Neutrophil (primary cell): Measurements from ENCODE around the gene PAXX.

Experiments
- H3K27ac ChIP-seq: fragments of 200-600 bp; sonication (generic); 2 replicates; pipeline ENCODE4 v1.5.1; 2016; ENCODE audit warnings: mild to moderate bottlenecking, moderate library complexity
- H3K27me3 ChIP-seq: fragments of 200-600 bp; sonication (generic); 2 replicates; pipeline ENCODE4 v1.6.0; 2016; ENCODE audit warnings: mild to moderate bottlenecking
- H3K36me3 ChIP-seq: fragments of 200-600 bp; sonication (generic); 2 replicates; pipeline ENCODE4 v1.5.1; 2017
- H3K4me1 ChIP-seq, 2 experiments: fragments of 200-600 bp in 1 of 2; sonication (generic) in 1 of 2; 1 replicate in 1 of 2; 2 replicates in 1 of 2; pipeline versions ENCODE4 v1.5.1 to v1.6.1; 2013 to 2016; ENCODE audit warnings: low read depth in 1 of 2, low read length in 1 of 2, mild to moderate bottlenecking in 1 of 2, moderate library complexity in 1 of 2; ENCODE audit not compliant: control insufficient read depth in 1 of 2, insufficient read depth in 1 of 2
- H3K4me3 ChIP-seq, 2 experiments: fragments of 200-600 bp in 1 of 2; sonication (generic) in 1 of 2; 1 replicate in 1 of 2; 2 replicates in 1 of 2; pipeline ENCODE4 v1.5.1; 2013 to 2016; ENCODE audit warnings: low read depth in 1 of 2, low read length in 1 of 2, mild to moderate bottlenecking in 1 of 2, moderate library complexity in 1 of 2
- H3K9me3 ChIP-seq: fragments of 200-600 bp; sonication (generic); 2 replicates; pipeline ENCODE4 v1.5.1; 2016
- CTCF ChIP-seq: fragments of 200-600 bp; sonication (generic); IDR thresholded peaks from 2 replicates; pipeline ENCODE4 v1.5.1; 2016; ENCODE audit warnings: antibody characterized with exemption

Gene PAXX

GRCh38 chr9:137019891-137020683, 27.9 kb downstream of the PAXX start:
- H3K4me1 ChIP-seq, result no peaks in the 10 kb centered on the region
- no peaks in the 10 kb centered on the region for H3K27me3 ChIP-seq
- peaks cover 76% of the 10 kb centered on the region for H3K36me3 ChIP-seq
- no peak overlapping the region for H3K4me3 ChIP-seq
- no peak overlapping the region for H3K27ac ChIP-seq
- H3K9me3 ChIP-seq, result no peaks in the 10 kb centered on the region
- no peak for TF ChIP-seq CTCF

- H3K9me3 ChIP-seq, result no peaks in the 10 kb centered on the region
- no peaks in the 10 kb centered on the region for H3K4me1 ChIP-seq
- TF ChIP-seq CTCF, result no peak
- H3K36me3 ChIP-seq, result peaks cover 67% of the 10 kb centered on the region
- no peak overlapping the region for H3K27ac ChIP-seq
- no peaks in the 10 kb centered on the region for H3K27me3 ChIP-seq
- no peak overlapping the region for H3K4me3 ChIP-seq
These were observed 28.7 kb downstream of the PAXX start for GRCh38 chr9:137020771-137021567.

- Histone ChIP-seq H3K27me3 (no peaks in the 10 kb centered on the region), H3K27ac (no peak overlapping the region), H3K9me3 (no peaks in the 10 kb centered on the region), H3K4me3 (no peak overlapping the region), H3K36me3 (peaks cover 61% of the 10 kb centered on the region), H3K4me1 (no peaks in the 10 kb centered on the region)
- TF ChIP-seq CTCF, result no peak
These were observed 29.4 kb downstream of the PAXX start for GRCh38 chr9:137021568-137021978.

- H3K27ac ChIP-seq, result no peak overlapping the region
- H3K9me3 ChIP-seq, result no peaks in the 10 kb centered on the region
- peaks cover 56% of the 10 kb centered on the region for H3K36me3 ChIP-seq
- no peak overlapping the region for H3K4me3 ChIP-seq
- TF ChIP-seq CTCF, result no peak
- peaks cover under 1 to 4% of the 10 kb centered on the region in 2 experiments for H3K4me1 ChIP-seq
- peaks cover 5% of the 10 kb centered on the region for H3K27me3 ChIP-seq
These were observed 29.9 kb downstream of the PAXX start for GRCh38 chr9:137021979-137022661.

- peaks cover 50% of the 10 kb centered on the region for H3K36me3 ChIP-seq
- no peaks in the 10 kb centered on the region for H3K9me3 ChIP-seq
- peaks cover 10% of the 10 kb centered on the region for H3K27me3 ChIP-seq
- no peak overlapping the region for H3K4me3 ChIP-seq
- peaks cover 5 to 9% of the 10 kb centered on the region in 2 experiments for H3K4me1 ChIP-seq
- no peak overlapping the region for H3K27ac ChIP-seq
- TF ChIP-seq CTCF, result no peak
These were observed 30.4 kb downstream of the PAXX start for GRCh38 chr9:137022662-137023008.
